ENCODE measurements around the gene MRPS25.

Gene MRPS25

GRCh38 chr3:15064835-15065549 lies at the start of gene MRPS25:
MRPS25 (minus strand) TSS chr3:15065315; CDS start chr3:15065194, 121 bp downstream.
- peak in 1 of 2 experiments; percentile 55 for DNase-seq

- no peak for DNase-seq
These were observed 48.8 kb upstream of the MRPS25 start for GRCh38 chr3:15113884-15114283.

- no peak for DNase-seq
These were observed 48.4 kb upstream of the MRPS25 start for GRCh38 chr3:15113471-15113870.

- DNase-seq, result no peak
These were observed 46.9 kb upstream of the MRPS25 start for GRCh38 chr3:15112011-15112410.

- DNase-seq, result no peak
These were observed 45.1 kb upstream of the MRPS25 start for GRCh38 chr3:15110206-15110605.

- DNase-seq, result no peak
These were observed 43.8 kb upstream of the MRPS25 start for GRCh38 chr3:15108869-15109268.

GRCh38 chr3:15108082-15108545 lies 43.0 kb upstream of the MRPS25 start:
- peak in 1 of 2 experiments; percentile 13 for DNase-seq

- no peak for DNase-seq
These were observed 42.2 kb upstream of the MRPS25 start for GRCh38 chr3:15107075-15107947.

GRCh38 chr3:15102836-15103235 lies 37.7 kb upstream of the MRPS25 start:
- DNase-seq, result no peak

GRCh38 chr3:15102256-15102655 lies 37.1 kb upstream of the MRPS25 start:
- DNase-seq, result no peak

- DNase-seq, result no peak
These were observed 34.4 kb upstream of the MRPS25 start for GRCh38 chr3:15099364-15100098.

GRCh38 chr3:15098503-15099363 lies 33.6 kb upstream of the MRPS25 start, which contains the start of gene RBSN:
RBSN (minus strand) TSS chr3:15099148; CDS start chr3:15096120, 3,028 bp downstream.
- peak; percentile 54 to 77 for DNase-seq

GRCh38 chr3:15097891-15098290 lies 32.8 kb upstream of the MRPS25 start:
- no peak for DNase-seq

- no peak for DNase-seq
These were observed 30.9 kb upstream of the MRPS25 start for GRCh38 chr3:15096046-15096445.

GRCh38 chr3:15094187-15094875 lies 29.2 kb upstream of the MRPS25 start:
- DNase-seq, result no peak

- no peak for DNase-seq
These were observed 27.6 kb upstream of the MRPS25 start for GRCh38 chr3:15092686-15093085.

- no peak for DNase-seq
These were observed 26.5 kb upstream of the MRPS25 start for GRCh38 chr3:15091575-15091974.

GRCh38 chr3:15089201-15089600 lies 24.1 kb upstream of the MRPS25 start:
- DNase-seq, result no peak

GRCh38 chr3:15086699-15087098 lies 21.6 kb upstream of the MRPS25 start:
- DNase-seq, result no peak

- no peak for DNase-seq
These were observed 21.1 kb upstream of the MRPS25 start for GRCh38 chr3:15086263-15086662.

- no peak for DNase-seq
These were observed 18.1 kb upstream of the MRPS25 start for GRCh38 chr3:15083252-15083651.

Data from cerebellar nuclear complex (tissue), 1 donor.